T-helper 2 cell treated with Interferon-gamma antibody and Interleukin-4, amounts not matched to agents 100 ng/mL and 5 ng/mL, for 36 hours (primary cell): Measurements from ENCODE around the gene CIRBP. TPM values are rescaled to one million over a fixed set of nuclear protein-coding genes. Genes with fewer than 3 reads are reported as not detected.
"Not testable (repeated sequence)": the region's sequence is repeated elsewhere in the genome, so short reads cannot be mapped to it uniquely, and the experiment has no call there.

Experiments
- intact Hi-C: fragments of 100-400 bp; cut with micrococcal nuclease; formaldehyde crosslinking; loops from one replicate; pipeline ENCODE4 v1.15.1; 2023
- total RNA-seq: library from RNA; stranded (reverse); gene quantifications from 2 replicates; pipeline ENCODE4 v1.2.3, GENCODE V29; 2022

The CIRBP gene
- total RNA-seq, 1 donor from 2014 or later, result 200 TPM

DNA sequence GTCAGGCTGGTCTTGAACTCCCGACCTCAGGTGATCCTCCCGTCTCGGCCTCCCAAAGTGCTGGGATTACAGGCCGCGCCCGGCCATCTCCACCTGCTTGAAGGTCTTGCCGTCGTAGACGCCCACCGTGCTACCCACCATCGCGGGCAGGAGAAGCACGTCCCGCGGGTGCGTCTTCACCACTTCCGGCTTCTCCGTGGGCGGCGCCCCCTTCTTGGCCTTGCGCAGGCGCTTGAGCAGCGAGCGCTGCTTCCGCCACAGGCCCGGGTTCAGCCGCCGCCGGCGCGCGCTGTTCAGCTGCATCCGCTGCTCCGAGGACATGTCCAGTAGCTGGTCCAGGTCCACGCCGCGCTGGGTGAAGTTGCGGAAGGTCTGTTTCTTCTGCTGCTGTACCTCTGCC, 38.2 kb downstream of the CIRBP start:
- intact Hi-C loops, result no loop called here

DNA sequence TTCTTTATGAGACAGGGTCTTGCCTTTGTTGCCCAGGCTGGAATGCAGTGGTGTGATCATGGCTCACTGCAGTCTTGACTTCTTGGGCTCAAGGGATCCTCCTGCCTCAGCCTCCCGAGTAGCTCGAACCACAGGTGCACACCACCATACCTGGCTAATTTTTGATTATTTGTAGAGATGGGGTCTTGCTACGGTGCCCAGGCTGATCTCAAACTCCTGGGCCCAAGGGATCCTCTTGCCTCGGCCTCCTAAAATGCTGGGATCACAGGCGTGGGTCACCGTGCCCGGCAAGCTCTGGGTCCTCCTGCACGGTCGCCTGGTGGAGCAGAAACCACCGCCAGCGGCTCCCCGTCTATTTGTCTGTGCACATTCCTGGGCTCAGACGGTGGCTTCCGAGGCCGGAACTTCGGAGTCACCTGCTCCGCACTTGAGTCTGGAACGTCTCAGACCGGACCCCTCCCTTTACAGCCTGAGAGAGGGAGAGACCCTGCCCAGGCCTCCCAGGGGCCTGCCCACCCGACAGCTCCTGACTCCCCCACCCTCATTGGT, 38.7 kb downstream of the CIRBP start:
- intact Hi-C loops, result no loop called here

- intact Hi-C loops, result no loop called here
These were observed 39.6 kb downstream of the CIRBP start for GRCh38 chr19:1308718-1309117.

DNA sequence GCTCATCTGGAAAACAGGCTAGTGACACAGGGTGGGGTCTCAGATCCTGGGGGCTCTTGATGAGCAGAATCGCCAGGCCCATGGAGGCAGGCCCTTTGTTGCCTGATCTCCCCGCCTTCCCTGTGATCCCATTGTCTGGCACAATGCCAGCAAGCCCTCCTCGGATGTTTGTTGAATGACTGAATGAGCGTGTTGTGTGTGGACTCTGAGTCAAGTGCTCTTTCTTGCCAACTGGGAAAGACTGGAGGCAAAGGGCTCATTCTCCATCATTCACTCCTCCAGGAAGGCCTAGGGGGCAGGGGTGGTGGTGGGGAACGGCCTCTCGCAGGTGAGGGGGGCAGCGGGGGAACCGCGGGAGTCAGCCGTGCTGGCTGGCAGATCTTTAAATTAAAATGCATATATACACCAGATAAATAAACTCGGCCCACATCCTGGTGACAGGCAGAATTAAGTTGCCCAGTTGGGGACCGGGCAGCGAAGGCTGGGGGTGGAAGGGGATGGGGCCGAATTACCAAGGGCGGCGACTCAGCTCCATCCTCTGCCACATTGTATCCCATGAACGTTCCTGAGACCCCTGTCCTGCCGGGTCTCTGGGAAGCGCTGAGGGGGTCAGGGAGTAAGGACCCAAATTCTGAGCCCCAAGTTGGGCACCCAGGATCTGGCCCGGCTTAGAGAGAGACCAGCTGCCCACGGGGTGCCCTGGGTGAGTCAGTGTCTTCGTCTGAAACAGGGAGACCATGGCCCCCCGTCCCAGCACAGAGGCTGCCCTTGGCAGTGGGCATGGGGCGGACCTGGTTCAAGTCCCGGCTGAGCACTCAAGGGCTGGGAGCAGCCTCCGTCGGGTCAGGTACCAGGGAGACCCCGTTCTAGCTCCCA, 41.1 kb downstream of the CIRBP start:
- intact Hi-C loops, result no loop called here

DNA sequence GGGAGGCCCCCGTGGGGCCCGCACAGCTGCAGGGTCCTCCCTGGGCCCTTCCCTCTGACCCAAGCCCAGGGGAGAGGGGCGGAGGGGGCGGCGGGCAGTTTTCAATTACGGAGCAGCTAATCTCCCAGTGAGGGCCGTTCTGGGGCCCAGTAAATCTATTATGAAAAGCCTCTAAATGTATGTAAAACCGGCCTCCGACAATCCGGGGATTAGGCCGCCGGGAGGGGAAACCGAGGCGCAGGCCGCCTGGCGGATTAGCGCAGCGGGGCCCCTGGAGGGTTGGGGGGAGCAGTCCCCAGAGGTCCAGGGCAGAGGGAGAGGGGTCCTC, 41.7 kb downstream of the CIRBP start:
- intact Hi-C loops, result no loop called here

- intact Hi-C loops, result no loop called here
These were observed 42.5 kb downstream of the CIRBP start for GRCh38 chr19:1311543-1312091.

DNA sequence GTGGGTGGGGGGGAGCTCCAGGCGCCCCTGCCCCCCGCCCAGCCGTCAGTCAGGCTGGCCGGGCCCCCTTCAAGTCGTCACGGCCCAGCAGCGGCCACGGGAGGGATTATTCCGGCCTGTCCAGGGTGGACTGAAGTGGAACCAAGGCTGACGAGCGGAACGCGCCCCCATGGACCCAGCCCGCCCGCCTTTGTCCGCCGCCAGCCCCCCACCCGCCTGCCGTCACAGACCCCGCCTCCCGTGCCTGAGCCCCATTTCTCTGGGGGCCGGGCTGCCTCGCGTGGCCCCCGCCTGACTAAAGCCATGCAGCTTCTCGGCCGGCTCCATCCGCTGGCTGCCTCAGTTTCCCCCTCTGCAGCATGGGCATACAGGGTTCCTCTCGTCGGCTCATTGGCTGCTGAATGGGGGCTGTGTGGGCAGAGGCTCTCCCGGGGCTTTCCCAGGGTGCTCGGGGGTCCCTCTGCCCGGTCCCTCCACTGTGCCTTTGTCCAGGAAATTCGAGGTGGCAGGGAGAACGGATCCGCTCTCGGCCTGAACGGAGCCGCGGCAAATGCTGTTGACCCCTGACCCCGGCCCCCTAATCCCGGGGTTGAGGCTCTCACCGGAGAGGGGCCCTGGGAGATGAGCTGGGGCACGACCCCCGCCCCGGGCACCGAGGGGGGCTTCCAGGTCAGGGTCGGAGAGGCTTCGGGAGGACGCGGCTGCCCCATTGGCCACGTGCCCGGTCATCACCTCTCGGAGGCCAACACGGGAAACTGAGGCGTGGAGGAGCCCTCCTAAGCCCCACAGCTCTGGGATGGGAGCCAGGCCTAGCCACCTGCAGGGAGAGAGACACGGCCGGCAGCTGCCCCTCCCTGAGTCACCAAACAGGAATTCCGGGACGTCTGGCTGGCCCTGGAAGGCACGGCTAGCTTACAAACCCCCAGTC, 43.9 kb downstream of the CIRBP start:
- intact Hi-C loops, result no loop called here

- intact Hi-C loops, result no loop called here
These were observed 44.8 kb downstream of the CIRBP start for GRCh38 chr19:1313695-1314613.

DNA sequence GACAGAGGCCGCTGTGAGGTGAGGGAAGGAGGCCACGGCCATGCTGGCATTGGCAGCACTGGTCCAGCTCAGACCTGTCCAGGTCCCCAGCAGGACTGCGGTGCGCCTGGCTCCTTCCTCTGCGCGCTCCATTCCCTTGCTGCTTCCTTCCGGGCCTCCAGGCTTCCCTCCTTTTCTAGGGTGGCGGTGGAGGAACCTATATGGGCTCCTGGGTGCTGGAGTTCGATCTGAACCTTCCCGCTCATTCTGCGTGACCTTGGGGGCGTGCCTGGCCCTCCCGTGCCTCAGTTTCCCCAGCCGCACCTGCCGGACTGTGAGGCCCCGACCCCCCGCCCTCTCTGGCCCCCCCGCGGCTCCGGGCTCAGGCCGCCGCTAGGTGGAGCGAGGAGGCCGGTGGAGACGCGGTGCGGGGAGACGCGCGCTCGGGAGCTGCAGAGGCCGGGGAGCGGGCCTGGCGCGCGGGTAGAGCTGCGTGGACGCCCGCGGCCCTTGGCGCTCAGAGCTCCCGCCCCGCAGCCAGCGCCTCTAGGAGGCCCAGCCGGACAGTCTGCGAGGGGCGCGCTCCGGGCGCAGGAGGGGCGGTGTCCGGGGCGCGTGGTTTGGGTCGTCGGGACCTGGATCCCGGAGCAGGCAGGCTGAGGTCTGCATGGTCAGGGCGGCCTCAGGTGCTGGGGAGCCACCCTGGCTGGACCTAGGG, 46.5 kb downstream of the CIRBP start:
- intact Hi-C loops, result no loop called here

GRCh38 chr19:1316466-1316865, 47.3 kb downstream of the CIRBP start:
- intact Hi-C loops, result no loop called here

- intact Hi-C loops, result no loop called here
These were observed 48.3 kb downstream of the CIRBP start for GRCh38 chr19:1317274-1318003.

GRCh38 chr19:1318678-1319471, 49.7 kb downstream of the CIRBP start:
- intact Hi-C loops, result no loop called here

DNA sequence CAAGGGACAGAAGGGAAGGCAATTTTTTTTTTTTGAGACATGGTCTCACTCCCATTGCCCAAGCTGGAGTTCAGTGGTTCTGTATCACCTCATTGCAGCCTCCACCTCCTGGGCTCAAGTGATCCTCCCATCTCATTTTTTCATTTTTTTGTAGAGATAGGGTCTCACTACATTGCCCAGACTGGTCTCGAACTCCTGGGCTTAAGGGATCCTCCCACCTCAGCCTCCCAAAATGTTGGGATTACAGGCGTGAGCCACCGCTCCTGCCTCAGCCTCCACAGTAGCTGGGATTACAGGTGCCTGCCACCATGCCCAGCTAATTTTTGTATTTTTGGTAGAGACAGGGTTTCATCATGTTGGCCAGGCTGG, 51.1 kb downstream of the CIRBP start:
- intact Hi-C loops, result not testable (repeated sequence)

DNA sequence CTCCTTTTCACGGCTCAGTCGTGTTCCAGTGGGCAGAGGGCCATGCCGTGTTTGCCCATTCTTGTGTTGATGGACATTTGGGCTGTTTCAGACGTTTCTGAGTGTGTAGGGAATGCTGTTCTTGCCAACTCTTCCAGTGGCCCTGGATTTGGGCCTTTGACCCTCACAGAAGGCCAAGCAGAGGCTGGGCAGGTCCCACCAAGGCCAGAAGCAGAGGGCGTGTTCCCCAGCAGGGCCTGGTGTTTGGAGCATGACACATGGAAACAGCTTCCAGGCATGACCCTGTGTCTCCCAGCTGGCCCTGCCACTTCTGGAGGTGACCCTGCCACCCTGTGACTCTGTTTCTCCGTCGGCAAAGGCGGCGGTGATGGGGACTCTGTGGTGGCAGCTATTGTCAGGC, 52.4 kb downstream of the CIRBP start:
- intact Hi-C loops, result no loop called here

GRCh38 chr19:1322198-1322981, 53.3 kb downstream of the CIRBP start:
- intact Hi-C loops, result no loop called here

DNA sequence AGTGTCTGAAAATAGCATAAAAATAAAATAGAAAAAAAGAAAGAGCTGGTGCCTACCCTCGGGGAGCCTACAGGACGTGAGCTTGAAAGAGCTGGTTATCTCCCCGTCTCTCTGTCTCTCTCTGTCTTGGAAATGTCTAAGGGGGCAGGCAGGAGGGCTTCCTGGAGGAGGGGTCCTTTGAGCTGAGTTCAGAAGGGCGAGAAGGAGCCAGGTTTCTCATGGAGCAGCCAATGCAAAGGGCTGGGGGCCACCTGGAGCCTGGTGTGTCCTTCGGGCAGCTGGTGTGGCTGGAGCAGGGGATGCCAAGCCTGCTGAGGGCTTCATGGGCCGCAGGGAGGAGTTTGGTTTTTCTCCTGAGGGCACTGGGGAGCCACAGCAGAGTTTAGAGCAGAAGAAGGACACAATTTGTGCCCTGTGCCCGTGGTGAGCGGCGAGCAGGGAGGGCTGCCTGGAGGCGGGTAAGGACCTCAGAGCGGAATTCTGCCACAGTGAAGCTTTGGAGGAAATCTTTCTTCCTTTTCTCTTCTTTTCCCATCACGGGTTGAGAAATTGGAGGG, 55.2 kb downstream of the CIRBP start:
- intact Hi-C loops, result no loop called here
